HUES48 (cell line): ENCODE measurements around the gene WDR73.
"Not testable (repeated sequence)": the region's sequence is repeated elsewhere in the genome, so short reads cannot be mapped to it uniquely, and the experiment has no call there.

Experiments
- H3K27ac ChIP-seq: one replicate; pipeline ENCODE4 v1.7.0; 2013; ENCODE audit warnings: low read depth, low read length, inconsistent platforms
- H3K27me3 ChIP-seq: 2 replicates; pipeline ENCODE4 v1.6.1; 2013; ENCODE audit warnings: mild to moderate bottlenecking, low read length; ENCODE audit not compliant: control insufficient read depth, insufficient read depth
- H3K36me3 ChIP-seq: 2 replicates; pipeline ENCODE4 v1.6.1; 2013; ENCODE audit warnings: low read length; ENCODE audit not compliant: control insufficient read depth, insufficient read depth
- H3K4me1 ChIP-seq: 2 replicates; pipeline ENCODE4 v1.6.1; 2013; ENCODE audit warnings: mild to moderate bottlenecking, low read length; ENCODE audit not compliant: control insufficient read depth, insufficient read depth
- H3K4me3 ChIP-seq: 2 replicates; pipeline ENCODE4 v1.5.1; 2013; ENCODE audit warnings: mild to moderate bottlenecking, low read depth, low read length
- H3K9ac ChIP-seq: 2 replicates; pipeline ENCODE4 v1.6.1; 2013; ENCODE audit warnings: mild to moderate bottlenecking, low read depth, low read length, moderate library complexity
- H3K9me3 ChIP-seq: 2 replicates; pipeline ENCODE4 v1.6.1; 2013; ENCODE audit warnings: low read length; ENCODE audit not compliant: control insufficient read depth, insufficient read depth

The WDR73 gene

GRCh38 chr15:84641871-84642270 is 12.2 kb downstream of the WDR73 start:
- not testable (repeated sequence) for H3K4me1 ChIP-seq, H3K4me3 ChIP-seq, H3K27ac ChIP-seq, H3K9me3 ChIP-seq, H3K9ac ChIP-seq, H3K27me3 ChIP-seq
- peaks cover 71% of the 10 kb centered on the region for H3K36me3 ChIP-seq

GRCh38 chr15:84638103-84638502 is 16.0 kb downstream of the WDR73 start:
- H3K27me3 ChIP-seq: peaks cover 15% of the 10 kb centered on the region
- H3K4me1 ChIP-seq: peaks cover 9% of the 10 kb centered on the region; the same call in 1 of the 2 replicates
- H3K27ac ChIP-seq: peak overlapping the region; percentile 39
- H3K4me3 ChIP-seq: no peak overlapping the region
- H3K9ac ChIP-seq: no peak overlapping the region; the same call in 1 of the 2 replicates
- no peaks in the 10 kb centered on the region for H3K9me3 ChIP-seq
- peaks cover 38% of the 10 kb centered on the region for H3K36me3 ChIP-seq

DNA sequence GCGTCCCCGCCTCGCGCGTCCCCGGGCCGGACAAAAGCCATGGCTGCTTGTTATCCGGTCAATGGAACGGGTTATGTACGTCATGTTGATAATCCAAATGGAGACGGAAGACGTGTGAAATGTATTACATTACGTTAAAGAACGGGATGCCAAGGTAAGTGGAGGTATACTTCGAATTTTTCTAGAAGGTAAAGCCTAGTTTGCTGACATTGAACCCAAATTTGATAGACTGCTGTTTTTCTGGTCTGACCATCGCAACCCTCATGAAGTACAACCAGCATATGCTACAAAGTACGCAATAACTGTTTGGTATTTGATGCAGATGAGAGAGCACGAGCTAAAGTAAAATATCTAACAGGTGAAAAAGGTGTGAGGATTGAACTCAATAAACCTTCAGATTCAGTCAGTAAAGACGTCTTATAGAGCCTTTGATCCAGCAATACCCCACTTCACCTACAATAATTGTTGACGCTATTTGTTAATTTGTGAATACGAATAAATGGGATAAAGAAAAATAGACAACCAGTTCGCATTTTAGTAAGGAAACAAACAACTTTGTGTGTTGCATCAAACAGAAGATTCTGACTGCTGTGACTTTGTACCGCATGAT is 19.8 kb downstream of the WDR73 start:
- Histone ChIP-seq H3K4me1 (peaks cover 19% of the 10 kb centered on the region; the same call in 1 of the 2 replicates), H3K27me3 (peaks cover 28% of the 10 kb centered on the region), H3K36me3 (peaks cover 1% of the 10 kb centered on the region), H3K9ac (no peak overlapping the region), H3K27ac (no peak overlapping the region), H3K9me3 (no peaks in the 10 kb centered on the region), H3K4me3 (peak overlapping the region; percentile 72)

DNA sequence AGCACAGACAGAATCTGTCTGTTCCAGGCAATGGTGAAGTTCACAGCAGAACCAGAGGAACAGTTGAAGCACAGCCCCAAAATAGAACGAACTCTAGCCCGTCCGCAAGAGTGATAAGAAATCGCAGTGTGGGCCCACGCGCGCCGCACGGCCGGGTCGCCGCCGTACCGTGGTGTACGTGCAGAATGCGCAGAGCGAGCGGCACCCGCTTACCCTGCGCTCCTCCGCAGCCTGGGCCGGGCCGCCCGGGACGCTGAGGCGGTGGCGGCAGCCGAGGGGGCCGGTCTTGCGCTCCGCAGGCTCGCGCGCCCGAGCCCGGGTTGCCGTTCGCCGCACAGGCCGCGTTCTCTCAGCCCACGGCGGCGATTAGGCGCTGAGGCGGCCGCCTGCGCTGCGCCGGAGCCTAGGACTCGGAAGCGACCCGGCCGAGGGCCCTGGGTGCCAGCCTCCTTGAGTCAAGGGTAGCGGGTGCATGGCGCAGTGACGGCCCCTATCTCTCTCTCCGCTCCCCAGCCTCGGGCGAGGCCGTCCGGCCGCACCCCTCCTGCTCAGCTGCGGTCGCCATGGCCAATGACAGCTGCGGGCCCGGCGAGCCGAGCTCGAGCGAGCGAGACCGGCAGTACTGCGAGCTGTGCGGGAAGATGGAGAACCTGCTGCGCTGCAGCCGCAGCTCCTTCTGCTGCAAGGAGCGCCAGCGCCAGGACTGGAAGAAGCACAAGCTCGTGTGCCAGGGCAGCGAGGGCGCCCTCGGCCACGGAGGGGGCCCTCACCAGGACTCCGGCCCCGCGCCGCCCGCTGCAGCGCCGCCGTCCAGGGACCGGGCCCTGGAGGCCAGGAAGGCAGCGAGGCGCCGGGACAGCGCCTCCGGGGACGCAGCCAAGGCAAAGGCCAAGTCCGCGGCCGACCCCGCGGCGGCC is 20.5 kb downstream of the WDR73 start:
- Histone ChIP-seq H3K4me3 (peak overlapping the region; percentile 72), H3K9me3 (no peaks in the 10 kb centered on the region), H3K27ac (no peak overlapping the region), H3K27me3 (peaks cover 28% of the 10 kb centered on the region), H3K9ac (no peak overlapping the region), H3K36me3 (no peaks in the 10 kb centered on the region), H3K4me1 (peaks cover 19% of the 10 kb centered on the region; the same call in 1 of the 2 replicates)

- Histone ChIP-seq H3K4me1 (peaks cover 15% of the 10 kb centered on the region; the same call in 1 of the 2 replicates), H3K27me3 (peaks cover 28% of the 10 kb centered on the region), H3K9ac (0 out of 2 replicates have a peak overlapping the region, but pooled peaks have one; percentile 19), H3K36me3 (no peaks in the 10 kb centered on the region), H3K9me3 (no peaks in the 10 kb centered on the region), H3K4me3 (peak overlapping the region; percentile 73), H3K27ac (peak overlapping the region; percentile 7)
These were observed 22.3 kb downstream of the WDR73 start for GRCh38 chr15:84631706-84632272.

GRCh38 chr15:84629033-84629432 is 25.1 kb downstream of the WDR73 start:
- Histone ChIP-seq H3K4me1 (0 out of 2 replicates have a peak, but pooled peaks cover 10% of the 10 kb centered on the region), H3K4me3 (no peak overlapping the region), H3K36me3 (no peaks in the 10 kb centered on the region), H3K9me3 (no peaks in the 10 kb centered on the region), H3K27me3 (peaks cover 18% of the 10 kb centered on the region), H3K9ac (no peak overlapping the region), H3K27ac (no peak overlapping the region)

DNA sequence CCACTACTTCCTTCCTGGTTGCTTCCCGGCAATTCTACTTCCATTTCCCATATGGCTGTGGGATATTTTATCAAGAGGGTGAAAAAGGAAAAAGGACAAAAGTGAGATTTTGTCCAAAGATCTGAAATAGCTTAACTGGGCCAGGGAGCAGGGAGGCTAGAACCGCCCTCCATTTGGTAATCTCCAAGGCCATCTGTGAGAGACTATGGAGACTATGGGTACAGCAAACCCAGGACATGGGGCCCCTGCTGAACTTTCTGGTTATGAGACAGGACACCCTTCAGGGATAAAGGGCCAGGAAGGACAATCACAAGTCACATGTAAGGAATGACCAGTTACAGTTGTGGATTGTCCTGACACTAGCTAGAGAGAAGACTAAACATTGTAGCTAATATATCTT is 29.0 kb downstream of the WDR73 start:
- Histone ChIP-seq H3K9ac (no peak overlapping the region), H3K4me3 (no peak overlapping the region), H3K9me3 (peaks cover 26% of the 10 kb centered on the region), H3K36me3 (peaks cover 28% of the 10 kb centered on the region), H3K27ac (no peak overlapping the region), H3K27me3 (no peaks in the 10 kb centered on the region), H3K4me1 (0 out of 2 replicates have a peak, but pooled peaks cover under 1% of the 10 kb centered on the region)

- no peak overlapping the region for H3K27ac ChIP-seq
- no peak overlapping the region for H3K4me3 ChIP-seq
- H3K9me3 ChIP-seq: peaks cover 28% of the 10 kb centered on the region
- no peak overlapping the region for H3K9ac ChIP-seq
- no peaks in the 10 kb centered on the region for H3K27me3 ChIP-seq
- H3K4me1 ChIP-seq: no peaks in the 10 kb centered on the region
- peaks cover 35% of the 10 kb centered on the region for H3K36me3 ChIP-seq
These were observed 29.7 kb downstream of the WDR73 start for GRCh38 chr15:84624359-84624758.

DNA sequence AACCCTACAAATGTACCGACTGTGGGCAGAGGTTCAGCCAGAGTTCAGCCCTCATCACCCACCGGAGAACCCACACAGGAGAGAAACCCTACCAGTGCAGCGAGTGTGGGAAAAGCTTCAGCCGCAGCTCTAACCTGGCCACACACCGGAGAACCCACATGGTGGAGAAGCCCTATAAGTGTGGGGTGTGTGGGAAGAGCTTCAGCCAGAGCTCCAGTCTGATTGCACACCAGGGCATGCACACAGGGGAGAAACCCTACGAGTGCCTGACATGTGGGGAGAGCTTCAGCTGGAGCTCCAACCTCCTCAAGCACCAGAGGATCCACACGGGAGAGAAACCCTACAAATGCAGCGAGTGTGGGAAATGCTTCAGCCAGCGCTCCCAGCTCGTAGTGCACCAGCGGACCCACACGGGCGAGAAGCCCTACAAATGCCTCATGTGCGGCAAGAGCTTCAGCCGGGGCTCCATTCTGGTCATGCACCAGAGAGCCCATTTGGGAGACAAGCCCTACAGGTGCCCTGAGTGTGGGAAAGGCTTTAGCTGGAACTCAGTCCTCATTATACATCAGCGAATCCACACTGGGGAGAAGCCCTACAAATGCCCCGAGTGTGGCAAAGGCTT is 32.6 kb downstream of the WDR73 start:
- Histone ChIP-seq H3K36me3 (peaks cover 40% of the 10 kb centered on the region), H3K27ac (no peak overlapping the region), H3K27me3 (no peaks in the 10 kb centered on the region), H3K9me3 (peaks cover 32% of the 10 kb centered on the region), H3K4me3 (no peak overlapping the region), H3K4me1 (no peaks in the 10 kb centered on the region), H3K9ac (no peak overlapping the region)

GRCh38 chr15:84620626-84621025 is 33.5 kb downstream of the WDR73 start:
- peaks cover 32% of the 10 kb centered on the region for H3K9me3 ChIP-seq
- no peak overlapping the region for H3K27ac ChIP-seq
- H3K27me3 ChIP-seq: no peaks in the 10 kb centered on the region
- H3K4me1 ChIP-seq: no peaks in the 10 kb centered on the region
- no peak overlapping the region for H3K9ac ChIP-seq
- no peak overlapping the region for H3K4me3 ChIP-seq
- peaks cover 44% of the 10 kb centered on the region for H3K36me3 ChIP-seq
